ENCODE results near the gene ATP8B3.

The ATP8B3 gene, protein sequence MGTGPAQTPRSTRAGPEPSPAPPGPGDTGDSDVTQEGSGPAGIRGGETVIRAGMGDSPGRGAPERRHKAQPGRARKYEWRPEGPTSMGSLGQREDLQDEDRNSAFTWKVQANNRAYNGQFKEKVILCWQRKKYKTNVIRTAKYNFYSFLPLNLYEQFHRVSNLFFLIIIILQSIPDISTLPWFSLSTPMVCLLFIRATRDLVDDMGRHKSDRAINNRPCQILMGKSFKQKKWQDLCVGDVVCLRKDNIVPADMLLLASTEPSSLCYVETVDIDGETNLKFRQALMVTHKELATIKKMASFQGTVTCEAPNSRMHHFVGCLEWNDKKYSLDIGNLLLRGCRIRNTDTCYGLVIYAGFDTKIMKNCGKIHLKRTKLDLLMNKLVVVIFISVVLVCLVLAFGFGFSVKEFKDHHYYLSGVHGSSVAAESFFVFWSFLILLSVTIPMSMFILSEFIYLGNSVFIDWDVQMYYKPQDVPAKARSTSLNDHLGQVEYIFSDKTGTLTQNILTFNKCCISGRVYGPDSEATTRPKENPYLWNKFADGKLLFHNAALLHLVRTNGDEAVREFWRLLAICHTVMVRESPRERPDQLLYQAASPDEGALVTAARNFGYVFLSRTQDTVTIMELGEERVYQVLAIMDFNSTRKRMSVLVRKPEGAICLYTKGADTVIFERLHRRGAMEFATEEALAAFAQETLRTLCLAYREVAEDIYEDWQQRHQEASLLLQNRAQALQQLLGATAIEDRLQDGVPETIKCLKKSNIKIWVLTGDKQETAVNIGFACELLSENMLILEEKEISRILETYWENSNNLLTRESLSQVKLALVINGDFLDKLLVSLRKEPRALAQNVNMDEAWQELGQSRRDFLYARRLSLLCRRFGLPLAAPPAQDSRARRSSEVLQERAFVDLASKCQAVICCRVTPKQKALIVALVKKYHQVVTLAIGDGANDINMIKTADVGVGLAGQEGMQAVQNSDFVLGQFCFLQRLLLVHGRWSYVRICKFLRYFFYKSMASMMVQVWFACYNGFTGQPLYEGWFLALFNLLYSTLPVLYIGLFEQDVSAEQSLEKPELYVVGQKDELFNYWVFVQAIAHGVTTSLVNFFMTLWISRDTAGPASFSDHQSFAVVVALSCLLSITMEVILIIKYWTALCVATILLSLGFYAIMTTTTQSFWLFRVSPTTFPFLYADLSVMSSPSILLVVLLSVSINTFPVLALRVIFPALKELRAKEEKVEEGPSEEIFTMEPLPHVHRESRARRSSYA (N-terminal part only)

DNA sequence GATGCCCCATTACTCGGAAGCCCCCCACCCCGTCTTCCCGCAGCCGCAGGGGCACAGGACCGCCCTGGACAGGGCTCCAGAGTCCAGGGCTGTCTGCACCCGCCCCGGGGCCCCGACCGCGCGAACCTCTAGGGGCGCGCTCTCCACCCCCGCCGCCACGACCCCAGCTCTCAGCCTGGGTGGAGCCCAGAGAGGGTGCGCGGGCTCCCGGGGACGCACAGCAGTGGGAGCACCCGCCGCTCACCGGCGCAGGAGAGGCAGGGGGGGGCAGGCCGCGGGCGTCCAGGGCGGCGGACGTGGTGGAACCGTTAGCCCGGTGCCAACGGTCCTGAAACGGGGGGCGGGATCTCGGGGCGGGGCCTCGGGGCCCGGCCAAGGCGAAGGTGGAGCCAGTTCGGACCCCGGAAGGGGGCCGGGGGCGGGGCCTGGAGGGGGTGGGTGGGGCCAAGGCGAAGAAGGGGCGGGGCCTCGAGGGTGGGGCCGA lies at the start of gene ATP8B3:
Gene ATP8B3, minus strand, starts transcription at position 335 of the 484 bp plus-strand sequence. CDS start 540 bp downstream, outside the sequence.
- H3K4me2 ChIP-seq (ENCODE audit: low read depth, low read length, poor library complexity, severe bottlenecking), result peak within 1 kb of the TSS; percentile 67
- H3F3A ChIP-seq (ENCODE audit: insufficient read depth), result 0 out of 2 replicates have a peak, but pooled peaks cover 5% of the 10 kb centered on the region
- H3K4me3 ChIP-seq (ENCODE audit: insufficient read depth, low read length, poor library complexity, severe bottlenecking), result peak within 1 kb of the TSS; percentile 63
- H2AFZ ChIP-seq (ENCODE audit: low read depth, low read length, severe bottlenecking), result peak within 1 kb of the TSS; percentile 94
- H3K36me3 ChIP-seq (ENCODE audit: low read length), result no peaks in the 10 kb centered on the region
- H3K9me3 ChIP-seq (ENCODE audit: insufficient read depth, low read length), result no peaks in the 10 kb centered on the region
- H3K27ac ChIP-seq (ENCODE audit: low read depth, low read length), result peak within 1 kb of the TSS; percentile 60
- H3K9me2 ChIP-seq (replicated peaks; ENCODE audit: insufficient read depth, low read length), result no peaks in the 10 kb centered on the region
- TF ChIP-seq, protein P1, sequence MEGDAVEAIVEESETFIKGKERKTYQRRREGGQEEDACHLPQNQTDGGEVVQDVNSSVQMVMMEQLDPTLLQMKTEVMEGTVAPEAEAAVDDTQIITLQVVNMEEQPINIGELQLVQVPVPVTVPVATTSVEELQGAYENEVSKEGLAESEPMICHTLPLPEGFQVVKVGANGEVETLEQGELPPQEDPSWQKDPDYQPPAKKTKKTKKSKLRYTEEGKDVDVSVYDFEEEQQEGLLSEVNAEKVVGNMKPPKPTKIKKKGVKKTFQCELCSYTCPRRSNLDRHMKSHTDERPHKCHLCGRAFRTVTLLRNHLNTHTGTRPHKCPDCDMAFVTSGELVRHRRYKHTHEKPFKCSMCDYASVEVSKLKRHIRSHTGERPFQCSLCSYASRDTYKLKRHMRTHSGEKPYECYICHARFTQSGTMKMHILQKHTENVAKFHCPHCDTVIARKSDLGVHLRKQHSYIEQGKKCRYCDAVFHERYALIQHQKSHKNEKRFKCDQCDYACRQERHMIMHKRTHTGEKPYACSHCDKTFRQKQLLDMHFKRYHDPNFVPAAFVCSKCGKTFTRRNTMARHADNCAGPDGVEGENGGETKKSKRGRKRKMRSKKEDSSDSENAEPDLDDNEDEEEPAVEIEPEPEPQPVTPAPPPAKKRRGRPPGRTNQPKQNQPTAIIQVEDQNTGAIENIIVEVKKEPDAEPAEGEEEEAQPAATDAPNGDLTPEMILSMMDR (IDR thresholded peaks at IDR 0.05; ENCODE audit: insufficient read depth, low read length, poor library complexity, severe bottlenecking), result peak; percentile 29
- no peak for TF ChIP-seq EZH2phosphoT487 (conservative IDR thresholded peaks at IDR 0.05; ENCODE audit: low read length)
- no peaks in the 10 kb centered on the region for H3K79me2 ChIP-seq (ENCODE audit: insufficient read depth, low read length)
- H4K20me1 ChIP-seq (ENCODE audit: low read depth, low read length), result no peaks in the 10 kb centered on the region
- peak within 1 kb of the TSS; percentile 52 for H3K9ac ChIP-seq (ENCODE audit: low read length)
- H3K27me3 ChIP-seq (ENCODE audit: low read length), result no peaks in the 10 kb centered on the region

DNA sequence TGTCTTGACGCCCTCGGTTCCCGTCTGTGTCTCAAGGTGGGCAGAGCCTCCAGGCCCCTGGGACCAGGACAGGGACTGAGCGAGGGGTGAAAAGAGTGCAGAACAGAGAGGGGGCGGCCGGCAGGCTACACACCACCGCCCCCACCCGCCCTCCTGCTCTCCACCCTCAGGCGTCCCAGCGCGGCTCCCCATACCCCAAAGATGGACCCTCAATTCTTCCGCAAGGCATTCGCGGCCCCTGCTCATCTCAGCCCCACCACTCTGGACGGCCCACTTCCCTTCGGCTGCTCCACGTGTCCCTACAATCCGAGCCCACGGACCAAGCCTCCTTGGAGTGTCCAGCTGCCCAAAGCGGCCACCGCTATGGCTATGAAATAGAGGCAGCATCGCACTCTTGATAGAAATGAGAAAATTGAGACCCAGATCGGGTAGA lies 49.5 kb upstream of the ATP8B3 start:
- Histone ChIP-seq H3K4me2 (ENCODE audit: low read depth, low read length, poor library complexity, severe bottlenecking) (peak overlapping the region; percentile 66), H4K20me1 (ENCODE audit: low read depth, low read length) (peaks cover 6% of the 10 kb centered on the region; the same call in 1 of the 2 replicates), H2AFZ (ENCODE audit: low read depth, low read length, severe bottlenecking) (no peak overlapping the region), H3K36me3 (ENCODE audit: low read length) (no peaks in the 10 kb centered on the region), H3F3A (ENCODE audit: insufficient read depth) (peaks cover 23% of the 10 kb centered on the region; the same call in 1 of the 2 replicates), H3K79me2 (ENCODE audit: insufficient read depth, low read length) (peaks cover 44% of the 10 kb centered on the region), H3K27ac (ENCODE audit: low read depth, low read length) (peak overlapping the region; percentile 61), H3K9me3 (ENCODE audit: insufficient read depth, low read length) (no peaks in the 10 kb centered on the region), H3K9me2 (replicated peaks; ENCODE audit: insufficient read depth, low read length) (no peaks in the 10 kb centered on the region), H3K27me3 (ENCODE audit: low read length) (no peaks in the 10 kb centered on the region), H3K4me3 (ENCODE audit: insufficient read depth, low read length, poor library complexity, severe bottlenecking) (peak overlapping the region; percentile 95), H3K9ac (ENCODE audit: low read length) (peak overlapping the region; percentile 75)
- no peak for TF ChIP-seq EZH2phosphoT487 (conservative IDR thresholded peaks at IDR 0.05; ENCODE audit: low read length)
- TF ChIP-seq, protein P1 (IDR thresholded peaks at IDR 0.05; ENCODE audit: insufficient read depth, low read length, poor library complexity, severe bottlenecking), result no peak

Data from SU-DHL-6 (cell line).